ENCODE data around the gene SLC24A3. TPM values are rescaled to one million over a fixed set of nuclear protein-coding genes. Genes with fewer than 3 reads are reported as not detected.

SLC24A3 gene
- total RNA-seq, 1 experiment from 2014 or later: not detected

- intact Hi-C loops (cut with micrococcal nuclease; ENCODE audit: unreplicated experiment): no loop called here
- Histone ChIP-seq H3K4me2 (no peak overlapping the region), H3K27ac (no peak overlapping the region), H2AFZ (no peak overlapping the region), H3K9me3 (ENCODE audit: insufficient read depth, low read depth) (no peaks in the 10 kb centered on the region), H3F3A (ENCODE audit: insufficient read depth, low read depth) (no peaks in the 10 kb centered on the region), H3K9me2 (ENCODE audit: insufficient read depth) (no peaks in the 10 kb centered on the region), H3K79me2 (ENCODE audit: low read depth) (no peaks in the 10 kb centered on the region), H3K36me3 (ENCODE audit: low read depth) (no peaks in the 10 kb centered on the region), H3K4me3 (no peak overlapping the region), H4K20me1 (ENCODE audit: insufficient read depth) (no peaks in the 10 kb centered on the region), H3K27me3 (ENCODE audit: insufficient read depth, low read depth) (peaks cover 36% of the 10 kb centered on the region), H3K4me1 (replicated peaks; ENCODE audit: insufficient read depth) (no peaks in the 10 kb centered on the region)
- no TSS peak for BruUV-seq (replicated peaks)
- no peak for DNase-seq
- POLR2A ChIA-PET (ENCODE audit: unreplicated experiment): no interaction called here
- CTCF ChIA-PET: no interaction called here
- no peak for TF ChIP-seq EZH2 (IDR thresholded peaks at IDR 0.05; ENCODE audit: low read depth)
- TF ChIP-seq, protein P1, sequence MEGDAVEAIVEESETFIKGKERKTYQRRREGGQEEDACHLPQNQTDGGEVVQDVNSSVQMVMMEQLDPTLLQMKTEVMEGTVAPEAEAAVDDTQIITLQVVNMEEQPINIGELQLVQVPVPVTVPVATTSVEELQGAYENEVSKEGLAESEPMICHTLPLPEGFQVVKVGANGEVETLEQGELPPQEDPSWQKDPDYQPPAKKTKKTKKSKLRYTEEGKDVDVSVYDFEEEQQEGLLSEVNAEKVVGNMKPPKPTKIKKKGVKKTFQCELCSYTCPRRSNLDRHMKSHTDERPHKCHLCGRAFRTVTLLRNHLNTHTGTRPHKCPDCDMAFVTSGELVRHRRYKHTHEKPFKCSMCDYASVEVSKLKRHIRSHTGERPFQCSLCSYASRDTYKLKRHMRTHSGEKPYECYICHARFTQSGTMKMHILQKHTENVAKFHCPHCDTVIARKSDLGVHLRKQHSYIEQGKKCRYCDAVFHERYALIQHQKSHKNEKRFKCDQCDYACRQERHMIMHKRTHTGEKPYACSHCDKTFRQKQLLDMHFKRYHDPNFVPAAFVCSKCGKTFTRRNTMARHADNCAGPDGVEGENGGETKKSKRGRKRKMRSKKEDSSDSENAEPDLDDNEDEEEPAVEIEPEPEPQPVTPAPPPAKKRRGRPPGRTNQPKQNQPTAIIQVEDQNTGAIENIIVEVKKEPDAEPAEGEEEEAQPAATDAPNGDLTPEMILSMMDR (conservative IDR thresholded peaks at IDR 0.05): no peak
Measured at GRCh38 chr20:19478320-19478895, 266.0 kb downstream of the SLC24A3 start.

- no peak overlapping the region for H3K27ac ChIP-seq
- H3K4me3 ChIP-seq: no peak overlapping the region
- H2AFZ ChIP-seq: no peak overlapping the region
- H4K20me1 ChIP-seq (ENCODE audit: insufficient read depth): no peaks in the 10 kb centered on the region
- CTCF ChIA-PET: no interaction called here
- intact Hi-C loops (cut with micrococcal nuclease; ENCODE audit: unreplicated experiment): no loop called here
- no TSS peak for BruUV-seq (replicated peaks)
- H3K4me1 ChIP-seq (replicated peaks; ENCODE audit: insufficient read depth): no peaks in the 10 kb centered on the region
- no peaks in the 10 kb centered on the region for H3K79me2 ChIP-seq (ENCODE audit: low read depth)
- no peak for DNase-seq
- no peaks in the 10 kb centered on the region for H3K27me3 ChIP-seq (ENCODE audit: insufficient read depth, low read depth)
- POLR2A ChIA-PET (ENCODE audit: unreplicated experiment): no interaction called here
- H3K4me2 ChIP-seq: no peak overlapping the region
- H3F3A ChIP-seq (ENCODE audit: insufficient read depth, low read depth): no peaks in the 10 kb centered on the region
- H3K9me2 ChIP-seq (ENCODE audit: insufficient read depth): no peaks in the 10 kb centered on the region
- H3K36me3 ChIP-seq (ENCODE audit: low read depth): no peaks in the 10 kb centered on the region
- no peak for TF ChIP-seq EZH2 (IDR thresholded peaks at IDR 0.05; ENCODE audit: low read depth)
- TF ChIP-seq, protein P1 (conservative IDR thresholded peaks at IDR 0.05): no peak
- H3K9me3 ChIP-seq (ENCODE audit: insufficient read depth, low read depth): no peaks in the 10 kb centered on the region
Measured at GRCh38 chr20:19482726-19483125, 270.3 kb downstream of the SLC24A3 start.

- BruUV-seq (replicated peaks): no TSS peak
- no peaks in the 10 kb centered on the region for H3K27me3 ChIP-seq (ENCODE audit: insufficient read depth, low read depth)
- intact Hi-C loops (cut with micrococcal nuclease; ENCODE audit: unreplicated experiment): no loop called here
- H2AFZ ChIP-seq: no peak overlapping the region
- TF ChIP-seq, protein P1 (conservative IDR thresholded peaks at IDR 0.05): no peak
- TF ChIP-seq EZH2 (IDR thresholded peaks at IDR 0.05; ENCODE audit: low read depth): no peak
- no peaks in the 10 kb centered on the region for H3K9me3 ChIP-seq (ENCODE audit: insufficient read depth, low read depth)
- ChIA-PET POLR2A (ENCODE audit: unreplicated experiment) (no interaction called here), CTCF (no interaction called here)
- no peaks in the 10 kb centered on the region for H4K20me1 ChIP-seq (ENCODE audit: insufficient read depth)
- H3K4me2 ChIP-seq: no peak overlapping the region
- H3K36me3 ChIP-seq (ENCODE audit: low read depth): no peaks in the 10 kb centered on the region
- H3K79me2 ChIP-seq (ENCODE audit: low read depth): no peaks in the 10 kb centered on the region
- no peak for DNase-seq
- H3F3A ChIP-seq (ENCODE audit: insufficient read depth, low read depth): no peaks in the 10 kb centered on the region
- H3K9me2 ChIP-seq (ENCODE audit: insufficient read depth): no peaks in the 10 kb centered on the region
- no peaks in the 10 kb centered on the region for H3K4me1 ChIP-seq (replicated peaks; ENCODE audit: insufficient read depth)
- H3K4me3 ChIP-seq: no peak overlapping the region
- H3K27ac ChIP-seq: no peak overlapping the region
Measured at GRCh38 chr20:19483309-19483708, 270.9 kb downstream of the SLC24A3 start.

Measured in PC-9 (cell line).